Stimulated activated CD8-positive, alpha-beta memory T cell treated with anti-CD3 and anti-CD28 coated beads, Interleukin-7, amount 100 ng/mL, for 4 hours (primary cell): ENCODE results near the gene ZNF790.
"Not testable (repeated sequence)": the region's sequence is repeated elsewhere in the genome, so short reads cannot be mapped to it uniquely, and the experiment has no call there.

Experiments
- DNase-seq, 2 donors: peaks; one replicate each; pipeline ENCODE4 v3.0.0-alpha.2; 2020; ENCODE audit warnings: low read depth in 2 of 2

Gene ZNF790

GRCh38 chr19:36837906-36838783 is at the start of gene ZNF790:
Gene ZNF790, minus strand, starts transcription at chr19:36838387. Its CDS starts 12,768 bp downstream, at chr19:36825619.
- peak; percentile 71 to 72 for DNase-seq

- no peak for DNase-seq
Observed at GRCh38 chr19:36876993-36877938, 39.1 kb upstream of the ZNF790 start.

GRCh38 chr19:36851898-36852297 is 13.7 kb upstream of the ZNF790 start:
- DNase-seq, result no peak

DNA sequence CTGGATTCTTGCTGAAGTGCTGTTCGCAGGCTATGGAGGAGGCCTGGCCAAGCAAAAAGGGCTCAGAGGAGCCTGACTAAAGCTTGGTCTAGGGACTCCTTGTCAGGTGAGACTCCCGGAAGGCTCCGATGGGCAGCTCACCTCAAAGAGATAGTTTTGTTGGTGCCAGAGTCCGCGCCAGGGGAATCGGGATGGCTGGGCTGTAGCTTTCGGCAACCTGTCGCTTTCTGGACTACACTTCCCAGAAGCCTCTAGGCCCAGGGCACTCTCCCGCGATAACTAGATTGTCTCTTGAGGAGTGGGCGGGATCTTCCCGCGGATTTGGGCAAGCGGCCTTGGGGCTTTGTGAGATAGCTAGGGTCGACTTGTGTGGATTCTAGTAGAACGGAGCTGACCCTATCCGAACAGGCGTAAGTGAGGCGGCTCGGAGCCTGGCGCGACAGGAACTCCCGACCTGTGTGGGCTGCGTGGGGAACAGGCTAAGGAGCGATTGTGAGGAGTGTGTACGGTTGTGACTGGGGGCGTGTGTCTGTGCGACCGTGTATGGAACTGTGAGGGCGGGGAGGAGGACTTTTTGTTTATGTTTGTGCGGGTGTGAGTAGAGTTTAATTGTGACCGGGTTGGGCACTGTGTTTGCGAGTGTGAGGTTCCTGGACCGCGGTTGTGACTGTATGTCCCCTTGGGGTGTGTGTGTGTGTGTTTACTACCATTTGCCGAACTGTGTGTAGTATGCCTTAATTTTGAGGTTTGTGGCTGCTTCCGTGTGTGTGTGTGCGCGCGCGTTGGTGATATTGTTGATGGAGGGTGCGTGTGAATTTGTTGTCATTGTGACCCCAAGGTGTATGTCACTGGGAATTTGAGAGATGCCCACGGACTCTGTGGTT is 12.6 kb upstream of the ZNF790 start, which contains the start of gene ZNF345:
ZNF345 (plus strand) TSS at position 318 of the 884 bp plus-strand sequence. CDS start 25,955 bp downstream, outside the sequence.
- peak; percentile 77 to 79 for DNase-seq

DNA sequence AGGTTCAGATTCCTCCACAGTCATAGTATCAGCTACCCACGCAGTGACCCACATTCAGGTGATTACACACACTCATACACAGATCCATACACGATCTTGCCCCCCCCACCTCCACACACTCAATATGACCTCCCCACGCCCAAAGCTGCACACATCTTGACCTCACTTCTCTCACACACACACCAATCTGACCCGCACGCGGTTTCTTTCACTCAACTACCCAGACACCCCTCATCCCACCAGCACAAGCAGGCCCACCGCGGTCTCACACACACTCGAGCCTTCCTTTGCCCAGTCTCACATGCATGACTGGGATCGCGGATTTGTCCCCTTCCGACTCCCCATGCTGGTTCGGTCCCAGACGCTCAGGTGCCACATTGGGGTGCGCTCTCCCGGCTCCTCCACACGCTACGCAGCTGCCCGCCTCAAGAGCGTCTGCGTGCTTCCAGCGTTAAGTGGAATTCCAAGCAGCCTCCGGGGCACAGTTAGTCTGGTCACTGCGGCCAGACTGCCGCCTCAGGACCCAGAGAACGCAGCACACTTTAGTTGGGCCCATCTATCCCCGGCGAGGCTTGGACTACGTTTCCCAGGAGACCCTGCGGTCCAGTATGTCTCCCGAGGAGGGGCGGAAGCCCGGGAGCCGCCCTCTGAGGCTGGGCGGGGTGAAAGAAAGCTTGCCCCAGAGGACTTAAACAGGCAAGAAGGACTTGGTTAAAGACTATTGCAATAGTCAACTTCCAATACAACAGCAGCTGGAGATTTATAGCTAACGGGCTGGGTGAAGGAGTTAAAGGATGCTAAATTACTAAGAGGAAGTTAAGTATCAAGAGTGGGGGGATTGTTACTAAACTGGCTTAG is 11.7 kb upstream of the ZNF790 start:
- peak; percentile 83 to 88 for DNase-seq

DNA sequence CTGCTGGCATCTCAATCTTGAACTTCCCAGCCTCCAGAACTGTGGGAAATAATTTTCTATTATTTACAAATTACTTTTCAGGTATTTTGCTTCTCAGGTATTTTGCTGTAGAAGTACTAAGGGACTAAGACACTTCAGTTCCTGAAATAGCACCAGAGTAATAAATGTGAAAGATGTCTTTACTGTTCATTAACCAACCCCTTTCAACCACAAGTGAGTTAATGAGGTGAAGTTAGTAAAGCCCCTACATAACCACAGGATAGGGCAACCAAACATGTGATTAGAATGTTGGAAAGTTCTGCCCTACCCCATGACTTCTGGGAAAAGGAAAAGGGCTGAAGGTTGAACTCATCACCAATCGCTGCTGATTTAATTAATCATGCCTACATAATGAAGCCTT is 9.8 kb upstream of the ZNF790 start:
- no peak for DNase-seq

DNA sequence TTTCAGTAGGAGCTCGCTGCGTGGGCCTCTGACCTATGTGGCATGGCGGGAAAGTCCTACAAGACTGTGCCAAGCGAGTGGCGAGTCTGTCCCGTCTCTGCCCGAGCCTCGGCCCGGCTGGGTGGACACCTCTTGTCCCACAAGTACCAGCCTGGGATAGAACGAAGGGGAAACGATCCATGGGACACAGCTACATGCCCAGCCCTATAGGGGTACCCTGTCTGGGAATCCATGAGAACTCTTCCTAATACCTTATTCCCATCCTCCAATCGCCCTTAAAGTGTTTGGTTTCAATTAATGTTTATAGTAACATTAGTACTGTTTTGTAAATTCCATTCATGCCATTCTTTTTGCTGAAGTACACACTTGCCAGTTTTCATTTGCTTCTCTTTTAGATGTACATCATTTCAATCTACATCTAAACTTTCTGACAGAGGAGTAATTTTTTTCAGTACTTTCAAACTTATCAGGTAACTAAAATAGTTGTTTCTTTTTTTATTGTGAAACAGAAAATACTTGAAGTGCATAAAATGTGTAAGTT is 667 bp upstream of the ZNF790 start:
- no peak for DNase-seq

GRCh38 chr19:36837176-36837905 is 846 bp downstream of the ZNF790 start:
- no peak for DNase-seq

DNA sequence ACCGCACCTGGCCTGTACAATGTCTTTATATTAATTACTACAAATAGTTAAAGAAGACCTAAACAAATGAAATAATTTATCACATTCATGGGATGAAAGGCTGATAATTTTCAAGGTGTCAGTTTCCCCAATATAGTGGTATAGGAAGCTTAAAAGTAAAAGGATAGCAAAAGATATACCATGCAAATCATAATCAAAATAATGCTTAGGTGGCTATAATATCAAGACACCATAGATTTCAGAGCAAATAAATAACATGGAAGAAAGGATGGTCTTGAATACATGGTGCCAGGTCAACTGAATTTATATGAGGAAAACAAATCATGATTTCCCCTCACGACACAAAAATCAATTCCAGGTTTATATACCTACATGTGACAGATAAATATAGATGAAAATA is 4.8 kb downstream of the ZNF790 start:
- no peak for DNase-seq

DNA sequence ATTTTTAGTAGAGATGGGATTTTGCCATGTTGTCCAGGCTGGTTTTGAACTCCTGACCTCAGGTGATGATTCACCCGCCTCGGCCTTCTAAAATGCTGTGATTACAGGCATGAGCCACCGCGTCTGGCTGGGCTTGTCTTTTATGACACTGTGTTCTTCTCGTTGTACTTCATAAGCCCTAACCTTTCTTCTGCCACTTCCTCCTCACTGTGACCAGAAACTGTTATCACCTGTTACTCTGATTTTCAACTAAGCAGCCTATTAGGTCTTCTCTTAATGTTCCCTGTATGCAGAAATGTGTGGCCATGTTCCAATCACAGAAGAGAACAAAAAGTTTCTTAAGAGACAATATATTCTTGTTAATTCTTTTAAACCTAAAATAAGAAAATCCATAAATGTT is 16.4 kb downstream of the ZNF790 start:
- DNase-seq, result no peak

GRCh38 chr19:36819130-36819630 is 19.0 kb downstream of the ZNF790 start:
- DNase-seq, result no peak

DNA sequence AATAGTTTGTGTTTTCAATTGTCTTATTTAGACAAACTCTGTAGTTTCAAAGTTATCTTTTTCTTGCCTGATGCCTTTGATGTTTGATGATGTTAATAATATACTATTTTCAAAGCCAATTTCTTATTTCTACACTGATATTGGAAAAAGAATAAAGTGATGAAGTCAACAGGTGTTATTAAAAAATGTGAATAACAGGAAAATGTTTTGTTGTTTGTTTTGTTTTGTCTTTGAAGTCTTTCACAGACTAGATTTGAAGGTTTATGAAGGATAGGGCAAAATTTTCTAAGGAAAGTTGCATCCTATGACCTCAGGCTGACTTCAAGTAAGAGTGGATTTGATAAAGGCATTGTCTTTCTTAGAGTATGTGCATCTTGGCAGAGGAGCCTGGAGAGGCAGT is 31.2 kb downstream of the ZNF790 start:
- no peak for DNase-seq

GRCh38 chr19:36805364-36805763 is 32.8 kb downstream of the ZNF790 start:
- no peak for DNase-seq

DNA sequence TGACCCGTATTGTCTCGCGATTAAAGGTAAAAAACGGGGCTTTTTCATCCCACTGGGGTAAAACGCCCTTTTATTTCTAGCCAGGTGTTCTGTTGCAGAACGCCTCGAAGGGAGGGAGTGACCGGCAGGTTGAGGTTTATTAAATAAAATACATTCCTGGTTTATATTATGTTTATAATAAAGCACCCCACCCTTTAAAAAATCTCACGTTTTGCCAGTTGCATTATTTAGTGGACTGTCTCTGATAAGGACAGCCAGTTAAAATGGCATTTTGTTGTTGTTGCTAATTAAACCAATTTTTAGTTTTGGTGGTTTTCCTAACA is 40.4 kb downstream of the ZNF790 start:
- DNase-seq, result no peak

DNA sequence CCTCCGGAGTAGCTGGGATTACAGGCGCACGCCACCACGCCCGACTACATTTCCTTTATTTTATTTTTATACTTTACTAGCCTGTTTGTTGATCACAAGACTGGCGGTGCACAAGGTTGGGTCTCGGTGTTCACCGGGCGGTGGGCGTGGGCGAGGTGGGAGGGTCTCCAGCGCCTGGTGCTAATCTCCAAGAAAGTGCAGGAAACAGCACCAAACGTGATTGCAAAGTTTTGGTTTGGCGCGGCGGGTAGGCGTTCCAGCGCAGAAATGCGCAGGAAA is 41.5 kb downstream of the ZNF790 start:
- no peak for DNase-seq

DNA sequence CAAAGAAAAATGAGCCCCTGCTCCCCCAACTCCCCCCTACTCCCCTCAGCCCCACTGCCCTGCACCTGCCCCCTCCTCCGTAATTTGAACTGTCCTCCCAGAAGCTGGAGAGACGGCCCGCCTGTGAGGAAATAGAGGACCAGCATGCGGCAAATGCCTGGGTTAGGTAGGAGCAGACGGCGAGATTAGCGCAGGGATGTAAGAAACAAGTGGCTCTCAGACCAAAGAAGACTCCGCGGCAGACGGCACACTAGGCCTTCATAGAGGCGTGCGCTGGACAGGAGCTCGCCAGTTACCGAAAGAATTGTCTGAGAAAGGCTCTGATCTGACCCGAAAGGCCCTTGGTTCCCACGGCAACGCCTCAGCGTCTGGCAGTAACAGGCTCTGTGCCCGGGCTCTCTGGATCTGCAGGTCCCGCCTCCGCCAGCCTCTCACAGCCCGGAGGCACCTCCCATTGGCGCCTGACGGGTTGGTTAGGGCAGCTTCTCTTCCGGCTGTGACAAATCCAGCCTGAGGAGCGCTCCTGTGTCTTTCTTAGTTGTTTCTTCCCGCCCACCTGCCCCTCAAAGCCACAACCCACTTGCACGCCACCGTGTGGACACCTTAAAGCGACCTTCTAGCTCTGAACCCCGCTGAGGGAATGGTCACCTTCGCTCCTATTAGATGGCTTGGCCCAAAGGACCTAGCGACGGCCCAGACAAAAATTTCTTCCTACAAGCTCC is 46.6 kb downstream of the ZNF790 start:
- not testable (repeated sequence) for DNase-seq

GRCh38 chr19:36775768-36776167 is 62.4 kb downstream of the ZNF790 start:
- DNase-seq, result no peak

DNA sequence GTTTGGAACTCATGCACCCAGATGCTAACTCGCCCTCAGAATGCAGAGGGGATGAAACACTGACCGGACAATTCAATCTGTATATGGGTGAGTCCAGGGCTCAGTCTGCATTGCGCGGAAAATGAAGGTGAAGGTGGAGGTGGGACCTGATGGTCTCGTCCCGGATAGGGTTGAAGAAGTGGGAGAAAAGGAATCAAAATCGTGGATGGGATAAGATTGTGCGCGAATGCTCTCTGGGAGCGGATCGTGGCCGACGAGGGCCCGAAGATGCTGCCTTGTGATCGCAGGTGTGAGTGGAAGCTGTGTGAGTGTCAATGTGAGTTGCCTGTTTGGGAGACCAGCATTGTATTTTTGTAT is 65.0 kb downstream of the ZNF790 start:
- no peak for DNase-seq
